GM21447 (cell line): ENCODE data around the gene FGR.
"Not testable (repeated sequence)": the region's sequence is repeated elsewhere in the genome, so short reads cannot be mapped to it uniquely, and the experiment has no call there.

Source experiments
- ATAC-seq: cut with Tn5 transposase; IDR thresholded peaks from one replicate; pipeline ENCODE4 v1.9.1; 2021; ENCODE audit not compliant: unreplicated experiment

Gene FGR

DNA sequence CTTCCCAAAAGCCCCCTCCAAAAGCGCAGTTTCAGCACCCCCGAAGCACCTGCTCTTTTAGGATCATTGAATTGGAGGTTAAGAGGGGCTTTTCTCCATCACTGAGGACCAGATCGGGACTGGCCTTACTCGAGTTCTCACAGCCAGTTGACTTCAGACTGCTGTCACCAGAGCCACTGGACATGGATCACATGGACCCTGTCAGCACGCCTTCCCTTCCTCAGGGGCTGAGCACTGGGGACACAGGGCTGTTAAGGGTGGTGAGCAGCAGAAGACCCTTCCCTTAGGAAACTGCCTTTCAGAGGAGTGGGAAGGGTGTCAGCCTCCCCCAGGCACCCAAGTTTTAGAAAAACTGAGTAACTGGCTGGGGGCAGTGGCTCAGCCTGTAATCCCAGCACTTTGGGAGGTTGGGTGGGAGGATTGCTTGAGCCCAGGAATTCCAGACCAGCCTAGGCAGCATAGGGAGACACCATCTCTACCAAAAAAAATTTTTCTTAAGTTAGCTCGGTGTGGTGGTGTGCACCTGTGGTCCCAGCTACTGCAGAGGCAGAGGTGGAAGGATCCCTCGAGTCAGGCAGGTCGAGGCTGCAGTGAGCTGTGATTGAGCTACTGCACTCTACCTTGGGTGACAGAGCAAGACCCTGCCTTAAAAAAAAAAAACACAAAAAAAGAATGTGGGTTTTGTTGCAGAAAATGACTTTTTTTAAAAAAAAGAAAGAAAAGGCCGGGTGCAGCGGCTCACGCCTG is 584 bp upstream of the FGR start:
- ATAC-seq: no peak

DNA sequence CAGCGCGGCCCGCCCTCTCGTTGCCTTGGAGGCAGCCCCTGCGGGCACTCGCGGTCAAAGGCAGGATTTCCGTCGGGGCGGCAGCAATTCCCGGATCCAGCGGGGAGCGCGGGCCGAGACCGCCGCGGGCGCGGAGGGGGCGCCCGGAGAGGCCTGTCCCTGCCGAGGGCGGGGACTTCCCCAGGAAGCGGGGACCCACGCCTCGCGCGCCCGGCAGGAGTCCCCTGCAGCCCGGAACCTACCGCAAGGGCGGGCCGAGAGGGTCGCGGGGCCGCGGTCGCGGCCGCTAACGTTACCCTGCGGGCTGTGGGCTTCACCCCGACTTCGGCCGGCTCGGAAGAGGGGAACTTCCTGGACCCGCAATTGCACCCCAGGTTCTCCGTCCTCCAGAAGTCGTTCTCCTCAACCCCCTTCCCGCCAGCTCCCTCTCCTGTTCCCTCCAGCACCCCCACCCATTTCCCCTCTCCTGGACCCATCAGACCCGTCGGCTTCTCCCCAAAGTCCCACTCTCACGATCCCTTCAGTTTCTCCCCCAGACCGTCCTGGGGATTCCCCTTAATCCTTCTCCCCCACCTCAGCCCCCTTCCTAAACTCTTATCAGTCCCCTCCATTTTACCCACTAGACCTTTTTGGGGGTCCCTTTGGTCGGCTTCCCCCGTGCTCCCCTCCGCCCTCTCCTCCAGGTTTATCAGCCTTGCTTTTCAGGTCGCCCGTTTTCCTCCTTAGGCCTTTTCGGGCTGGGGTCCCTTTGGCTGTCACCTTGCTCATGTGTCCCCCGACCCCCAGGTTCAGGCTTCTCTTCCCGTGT is 604 bp downstream of the FGR start:
- ATAC-seq: no peak

DNA sequence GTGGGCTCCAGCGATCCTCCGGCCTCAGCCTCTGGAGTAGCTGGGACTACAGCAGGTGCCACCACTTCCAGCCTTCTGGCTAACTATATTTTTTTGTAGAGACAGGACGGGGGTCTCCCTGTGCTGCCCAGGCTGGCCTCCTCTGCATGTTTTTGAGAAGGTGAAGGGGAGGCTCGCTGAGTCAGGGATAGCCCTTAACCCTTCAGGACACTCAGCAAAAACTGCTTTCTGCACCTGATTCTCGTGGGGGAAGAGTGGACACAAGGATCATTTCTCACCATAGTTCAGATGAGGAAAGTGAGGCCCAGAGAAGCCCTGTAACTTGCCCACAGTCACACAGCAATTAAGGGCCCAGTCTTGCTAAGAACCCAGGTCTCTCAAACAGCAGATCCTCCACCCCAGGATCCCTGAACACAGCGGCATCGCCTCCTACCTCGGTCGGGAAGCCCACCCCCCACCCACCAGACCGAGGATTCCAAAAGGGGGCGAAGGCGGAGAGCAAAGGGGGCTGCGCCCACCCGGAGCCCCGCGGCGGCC is 1.3 kb downstream of the FGR start:
- no peak for ATAC-seq

DNA sequence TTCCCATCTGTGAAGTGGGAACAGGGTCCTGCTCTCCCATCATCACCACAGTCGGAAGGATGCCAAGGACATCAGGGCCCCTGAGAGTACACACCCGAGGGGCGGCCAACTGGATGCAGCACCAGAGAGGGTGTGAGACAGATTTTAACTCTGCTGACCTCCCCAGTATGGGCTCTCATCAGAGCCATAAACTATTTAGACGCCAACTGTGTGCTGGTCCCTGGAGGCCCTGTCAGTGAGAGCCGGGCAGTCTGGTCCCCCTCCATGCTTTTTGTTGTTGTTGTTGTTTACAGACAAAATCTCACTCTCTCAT is 1.7 kb downstream of the FGR start:
- no peak for ATAC-seq

DNA sequence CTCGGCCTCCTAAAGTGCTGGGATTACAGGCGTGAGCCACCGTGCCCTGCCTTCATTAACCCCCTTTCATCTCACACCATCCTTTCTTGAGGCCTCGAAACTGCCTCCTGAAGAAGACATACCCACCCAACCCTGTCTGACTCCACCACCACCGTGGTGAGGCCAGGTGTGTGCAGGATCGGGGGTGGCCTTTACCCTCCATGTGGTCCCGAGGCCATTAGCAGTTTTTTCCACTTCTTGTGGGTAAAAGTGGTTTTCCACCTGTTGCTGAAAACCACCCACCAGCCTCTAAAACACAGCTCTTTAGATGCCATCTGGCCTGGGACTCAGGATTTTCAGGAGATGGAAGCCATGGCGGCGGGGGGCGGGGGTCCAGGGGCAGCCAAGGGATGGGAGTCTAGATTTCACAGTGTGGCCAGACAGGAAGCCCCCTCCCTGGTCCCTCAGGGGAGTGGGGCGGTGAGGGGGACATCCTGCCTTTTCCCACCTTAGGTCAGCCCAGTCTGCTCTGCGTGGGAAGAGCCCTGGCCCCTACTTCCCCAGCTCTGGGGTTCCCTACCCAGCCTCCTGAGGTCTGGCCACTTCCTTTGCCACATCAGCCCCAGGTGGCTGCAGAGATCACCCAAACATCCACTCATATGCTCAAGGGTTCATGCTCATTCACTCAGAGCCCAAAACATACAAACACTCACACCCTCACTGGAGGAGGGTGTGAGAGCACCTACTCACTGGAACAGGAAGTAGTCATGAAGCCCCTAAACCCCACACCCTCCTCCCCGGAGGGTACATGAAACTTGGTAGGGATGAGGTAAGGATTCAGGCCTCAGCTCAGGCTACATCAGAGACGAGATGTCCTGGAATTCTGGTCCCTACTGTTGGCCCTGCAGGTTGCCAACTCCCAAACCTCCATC is 2.3 kb downstream of the FGR start:
- ATAC-seq: peak; percentile 42

DNA sequence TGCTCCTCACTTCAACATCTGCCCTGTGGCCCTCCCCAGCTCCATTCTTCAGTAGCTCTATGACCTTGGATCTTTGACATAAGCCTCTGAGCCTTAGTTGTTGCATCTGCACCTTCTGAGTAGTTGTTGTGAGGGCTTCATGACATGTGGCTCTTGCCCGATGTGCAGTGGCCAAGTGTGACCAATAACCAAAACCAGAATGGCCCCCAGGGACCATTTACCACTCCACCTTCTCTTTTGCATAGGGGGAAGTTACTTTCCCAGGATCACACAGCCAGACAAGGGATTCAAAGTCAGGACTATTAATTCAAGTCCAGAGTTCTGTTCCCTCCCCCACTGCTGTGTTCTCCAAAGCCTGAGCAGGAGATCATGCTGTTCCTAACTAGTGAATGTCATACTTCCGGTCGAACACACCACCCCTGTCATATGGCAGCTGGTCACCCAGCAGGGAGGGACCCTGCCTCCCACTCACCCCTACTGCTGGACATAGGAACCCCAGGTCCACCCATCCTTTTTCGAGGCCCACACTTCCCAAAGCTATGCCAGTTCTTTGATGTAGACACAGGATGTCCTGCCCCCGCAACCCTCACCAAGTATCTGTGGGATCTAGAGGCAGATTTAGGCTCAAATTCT is 4.0 kb downstream of the FGR start:
- peak; percentile 18 for ATAC-seq

DNA sequence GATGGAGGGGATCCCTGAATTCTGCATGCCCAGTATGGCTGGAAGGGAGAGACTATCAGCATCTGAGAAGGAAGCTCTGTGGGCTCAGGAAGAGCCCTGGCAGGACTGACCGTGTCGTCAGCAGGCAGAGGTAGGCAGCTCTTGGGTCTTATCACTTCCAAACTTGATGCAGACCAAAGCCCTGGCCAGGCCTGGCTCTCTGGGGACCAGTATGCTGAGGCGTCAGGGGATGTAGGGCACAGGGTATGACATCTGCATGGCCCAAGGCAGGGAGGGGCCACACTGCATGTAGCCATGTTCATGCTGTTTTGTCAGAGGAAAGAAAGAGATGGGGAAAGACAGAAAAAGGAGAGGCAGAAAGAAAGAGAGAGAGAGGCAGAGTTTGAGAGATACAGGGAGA is 6.3 kb downstream of the FGR start:
- no peak for ATAC-seq

DNA sequence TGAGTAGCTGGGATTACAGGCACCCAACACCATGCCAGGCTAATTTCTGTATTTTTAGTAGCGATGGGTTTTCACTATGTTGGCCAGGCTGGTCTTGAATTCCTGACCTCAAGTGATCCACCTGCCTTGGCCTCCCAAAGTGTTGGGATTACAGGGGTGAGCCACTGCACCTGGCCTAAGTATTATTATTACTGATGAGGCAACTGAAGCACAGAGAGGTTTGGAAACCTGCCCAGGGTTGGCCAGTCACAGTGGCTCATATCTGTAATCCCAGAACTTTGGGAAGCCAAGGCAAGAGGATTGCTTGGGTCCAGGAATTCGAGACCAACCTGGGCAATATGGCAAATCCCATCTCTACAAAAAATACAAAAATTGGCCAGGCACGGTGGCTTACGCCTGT is 7.3 kb downstream of the FGR start:
- ATAC-seq: not testable (repeated sequence)

DNA sequence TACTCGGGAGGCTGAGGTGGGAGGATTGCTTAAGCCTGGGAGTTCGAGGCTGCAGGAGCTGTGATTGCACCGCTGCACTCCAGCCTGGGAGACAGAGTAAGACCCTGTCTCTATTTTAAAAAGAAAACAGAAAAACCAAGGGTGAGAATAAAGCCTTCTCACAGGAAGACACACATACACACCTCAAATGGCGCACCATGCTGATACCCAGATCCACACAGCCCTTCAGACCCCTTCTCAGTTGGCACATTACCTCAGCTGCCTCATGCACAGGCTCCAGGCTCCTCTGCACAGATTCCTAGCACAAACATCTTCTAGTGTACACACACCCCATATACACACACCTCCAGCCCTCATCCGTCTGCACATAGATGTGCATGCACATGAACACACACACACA is 7.9 kb downstream of the FGR start:
- no peak for ATAC-seq

DNA sequence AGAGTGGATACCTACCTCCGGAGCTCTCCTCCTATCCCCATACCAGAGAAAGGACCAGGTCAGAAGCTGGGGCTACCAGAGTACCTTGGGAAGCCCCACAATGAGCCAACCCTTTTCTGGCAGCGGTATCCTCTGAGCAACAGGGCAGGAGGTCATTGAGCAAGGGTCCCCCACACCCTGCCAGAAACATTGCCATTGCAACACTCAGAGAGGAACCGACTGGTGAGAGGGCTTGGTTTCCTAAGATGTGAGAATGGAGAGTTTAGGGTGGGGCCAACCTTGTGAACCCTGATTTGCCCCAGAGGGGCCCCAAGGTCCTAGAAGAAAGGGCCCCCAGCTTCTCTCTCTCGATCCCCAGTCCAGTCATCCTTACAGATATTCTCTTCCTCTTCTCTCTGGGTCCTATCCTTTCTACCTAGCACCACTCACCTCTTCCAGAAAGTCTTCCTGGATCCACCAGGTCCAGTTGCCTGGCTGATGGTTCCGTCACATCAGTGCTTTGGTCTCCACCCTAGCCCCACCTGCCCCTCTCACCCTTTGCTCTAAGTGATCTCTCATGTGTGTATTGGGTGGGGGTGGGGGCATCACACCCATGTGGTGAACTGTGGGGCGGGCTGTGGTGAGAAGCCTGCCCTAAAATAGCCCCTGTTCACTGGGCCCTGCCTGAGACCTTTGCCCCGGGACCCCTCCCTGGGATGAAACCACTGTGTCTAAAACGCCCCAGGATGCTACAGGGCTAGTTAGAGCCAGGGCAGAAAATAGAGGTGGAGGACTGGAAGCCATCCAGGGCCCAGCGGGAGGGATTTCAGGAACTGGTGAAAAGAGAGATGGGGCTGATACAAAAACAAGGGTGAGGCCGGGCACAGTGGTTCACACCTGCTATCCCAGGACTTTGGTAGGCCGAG is 8.7 kb downstream of the FGR start:
- no peak for ATAC-seq

DNA sequence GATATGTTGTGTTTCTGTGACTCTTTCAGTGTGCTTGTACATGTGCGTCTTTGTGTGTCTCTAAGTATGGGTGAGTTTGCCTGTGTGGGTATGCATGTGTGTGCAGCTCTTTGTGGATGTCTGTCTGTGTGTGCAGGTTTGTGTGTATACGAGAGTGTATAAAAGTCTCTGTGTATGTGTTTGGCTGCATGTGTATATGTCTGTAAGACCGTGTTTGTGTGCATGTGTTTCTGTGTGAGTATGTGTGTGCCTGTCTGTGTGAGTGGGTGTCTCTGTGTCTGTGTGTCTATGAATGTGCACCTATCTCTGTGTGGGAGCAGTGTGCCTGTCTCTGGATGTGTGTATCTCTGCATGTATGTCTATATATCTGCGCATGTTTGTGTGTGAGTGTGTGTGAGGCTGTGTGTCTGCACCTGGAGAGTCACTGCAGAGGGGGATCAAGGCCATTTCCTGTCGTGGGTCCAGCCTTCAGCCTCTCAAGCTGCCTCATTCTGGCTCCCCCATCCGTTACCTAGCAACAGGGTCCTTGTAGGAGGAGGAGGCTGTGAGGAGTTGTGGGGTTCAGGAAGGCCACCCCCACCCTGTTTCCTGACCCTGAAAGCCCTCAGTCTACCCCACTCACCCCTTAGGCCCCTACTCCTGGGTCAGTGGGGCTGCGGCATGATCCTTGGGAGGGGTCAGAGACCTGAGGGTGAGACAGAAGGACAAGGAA is 10.4 kb downstream of the FGR start:
- ATAC-seq: peak; percentile 29

DNA sequence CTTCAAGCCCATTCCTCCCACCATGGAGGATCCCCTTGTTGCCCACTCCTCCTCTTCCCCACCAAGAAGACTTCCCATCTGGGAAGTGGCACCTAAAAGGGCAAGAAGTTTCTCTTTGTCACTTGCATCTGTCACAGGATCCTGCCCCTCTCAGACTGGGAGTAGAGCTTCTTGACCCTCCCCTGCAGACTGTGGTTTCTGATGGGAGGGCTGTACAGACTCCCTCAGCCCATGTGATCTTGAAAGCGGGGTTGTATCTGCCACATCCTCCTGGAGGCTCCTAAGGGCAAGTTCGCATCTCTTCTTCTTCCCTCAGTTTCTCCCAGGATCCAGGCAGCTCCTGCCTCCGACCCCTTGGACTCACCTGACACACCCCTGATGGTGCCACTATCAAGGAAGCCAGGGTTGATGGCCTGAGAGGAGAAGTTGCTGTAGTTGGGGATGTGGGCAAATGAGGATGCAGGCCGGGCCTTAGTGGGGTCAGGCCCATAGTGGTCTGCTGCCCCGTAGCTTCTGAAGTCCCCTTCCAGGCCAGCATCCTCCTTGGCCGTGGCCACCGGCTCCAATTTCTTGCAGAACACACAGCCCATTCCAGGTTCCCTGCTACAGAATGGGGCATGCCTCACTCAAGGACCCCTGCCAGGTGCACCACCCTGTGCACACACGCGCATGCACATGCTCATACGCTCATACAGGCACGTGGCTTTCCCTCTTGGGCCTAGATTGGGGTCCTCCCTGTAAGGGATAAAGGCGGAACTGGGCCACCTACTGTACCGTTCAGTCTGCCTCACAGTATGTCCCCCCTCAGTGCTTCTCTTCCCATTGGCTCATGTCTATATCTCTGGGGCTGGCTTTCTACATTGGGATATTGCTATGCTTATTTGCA is 11.4 kb downstream of the FGR start:
- ATAC-seq: no peak

DNA sequence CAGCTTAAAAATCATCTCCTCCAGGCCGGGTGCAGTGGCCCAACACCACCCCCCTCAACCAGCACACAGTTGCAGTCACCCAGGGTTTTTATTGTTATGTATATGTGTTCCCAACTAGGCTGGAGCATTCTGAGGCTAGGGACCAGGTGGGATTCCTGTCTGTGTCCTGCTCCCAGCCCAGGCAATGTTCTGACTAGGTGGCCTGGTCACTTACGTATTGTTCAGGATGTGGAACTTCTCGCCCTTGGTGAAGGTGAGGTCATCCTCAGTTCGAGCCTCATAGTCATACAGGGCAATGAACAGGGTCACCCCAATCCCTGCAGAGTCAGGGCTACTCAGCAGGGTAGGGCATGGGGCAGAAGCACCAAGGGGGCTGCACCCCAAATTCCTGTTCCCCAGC is 12.2 kb downstream of the FGR start:
- ATAC-seq: no peak

DNA sequence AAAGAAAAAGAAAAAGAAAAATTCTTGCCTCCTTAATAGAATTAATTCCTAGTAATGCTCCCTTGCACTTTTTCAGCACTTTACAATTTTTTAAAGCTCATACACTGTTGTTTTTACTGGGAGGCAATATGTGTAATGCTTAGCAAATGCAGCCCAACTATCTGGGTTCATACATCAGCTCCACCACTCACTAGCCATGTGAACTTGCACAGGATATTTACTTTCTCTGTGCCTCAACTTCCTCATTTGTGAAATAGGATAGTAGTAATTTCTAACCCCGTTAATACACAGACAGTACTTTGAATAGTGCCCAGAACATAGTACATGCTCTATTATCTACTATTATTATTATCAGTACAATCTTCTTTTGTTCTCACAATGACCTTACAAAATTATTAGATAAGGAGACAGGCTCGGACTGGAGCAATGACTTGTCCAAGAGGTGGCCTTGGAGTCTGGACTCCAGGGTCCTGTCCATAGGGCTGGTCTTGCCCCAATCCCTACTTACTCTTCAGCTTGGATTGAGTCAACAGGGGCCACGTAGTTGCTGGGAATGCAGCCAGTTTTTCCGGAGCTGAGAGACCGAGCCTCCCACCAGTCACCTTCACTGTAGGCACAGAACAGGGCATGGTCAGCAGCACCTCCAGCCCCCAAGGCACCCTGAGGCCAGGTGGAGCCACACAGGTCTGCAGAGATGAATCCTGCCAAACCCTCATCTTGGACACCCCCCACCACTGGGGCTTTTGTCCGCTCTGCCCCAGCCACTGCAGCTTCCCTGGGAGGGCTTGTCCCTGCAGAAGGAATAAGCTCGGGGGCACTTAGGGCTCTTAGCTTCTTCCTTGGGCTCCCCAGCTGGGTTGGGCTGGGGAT is 13.7 kb downstream of the FGR start:
- no peak for ATAC-seq

DNA sequence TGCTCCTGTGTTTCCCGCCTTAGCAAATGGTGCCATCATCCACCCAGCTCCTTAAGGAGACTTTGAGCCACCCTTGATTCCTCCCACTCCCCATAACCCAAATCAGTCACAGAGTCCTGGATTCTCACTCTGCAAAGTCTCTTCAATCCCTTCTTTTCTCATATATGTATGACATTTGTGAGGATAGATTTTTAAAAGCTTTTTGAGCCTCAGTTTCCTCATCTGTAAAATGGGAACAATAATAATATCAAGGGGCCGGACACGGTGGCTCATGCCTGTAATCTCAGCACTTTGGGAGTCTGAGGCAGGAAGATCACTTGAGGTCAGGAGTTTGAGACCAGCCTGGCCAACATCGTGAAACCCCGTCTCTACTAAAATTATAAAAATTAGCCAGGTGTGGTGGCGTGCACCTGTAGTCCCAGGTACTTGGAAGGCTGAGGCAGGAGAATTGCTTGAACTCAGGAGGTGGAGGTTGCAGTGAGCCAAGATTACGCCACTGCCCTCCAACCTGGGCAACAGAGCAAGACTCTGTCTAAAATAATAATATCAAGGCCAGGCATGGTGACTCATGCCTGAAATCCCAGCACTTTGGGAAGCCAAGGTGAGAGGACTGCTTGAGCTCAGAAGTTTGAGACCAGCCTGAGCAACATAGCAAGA is 15.1 kb downstream of the FGR start:
- ATAC-seq: not testable (repeated sequence)

DNA sequence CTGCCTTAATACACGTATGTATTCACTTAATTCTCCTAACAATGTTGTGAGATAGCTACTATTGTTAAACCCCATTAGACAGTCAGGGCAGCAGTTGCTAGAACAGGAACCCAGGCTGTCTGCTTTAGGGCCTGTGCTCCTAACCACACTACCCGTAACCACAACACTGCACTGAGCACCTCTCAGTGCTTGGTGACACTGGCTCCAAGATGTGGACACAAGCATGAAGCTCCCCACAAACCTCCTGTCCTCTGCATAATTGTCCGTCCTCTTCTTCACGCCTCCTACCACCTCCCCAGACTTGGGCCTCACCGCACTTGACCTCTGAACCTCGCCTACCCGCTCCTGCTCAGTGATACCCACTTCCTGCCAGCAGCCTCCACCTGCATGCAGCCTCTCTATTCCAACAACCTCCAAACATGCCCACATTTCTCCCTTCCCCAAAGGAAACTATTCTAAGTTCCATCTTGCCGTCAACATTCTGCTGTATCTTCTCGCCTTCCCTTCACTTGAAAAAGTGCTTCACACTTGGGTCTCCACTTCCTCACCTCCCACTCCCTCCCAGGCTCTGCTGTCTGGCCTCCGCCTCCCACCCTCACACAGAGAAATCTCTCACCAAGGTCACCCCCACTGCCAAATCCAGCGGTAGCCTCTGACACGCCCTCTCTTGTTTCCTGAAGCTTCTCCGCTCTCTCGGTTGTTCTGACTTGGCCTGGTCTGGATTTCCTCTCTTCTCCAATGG is 16.5 kb downstream of the FGR start:
- no peak for ATAC-seq
